ENCODE data around the gene NFASC. TPM values are rescaled to one million over a fixed set of nuclear protein-coding genes. Genes with fewer than 3 reads are reported as not detected.

The NFASC gene
- total RNA-seq, 2 experiments from 2014 or later, result not detected

DNA sequence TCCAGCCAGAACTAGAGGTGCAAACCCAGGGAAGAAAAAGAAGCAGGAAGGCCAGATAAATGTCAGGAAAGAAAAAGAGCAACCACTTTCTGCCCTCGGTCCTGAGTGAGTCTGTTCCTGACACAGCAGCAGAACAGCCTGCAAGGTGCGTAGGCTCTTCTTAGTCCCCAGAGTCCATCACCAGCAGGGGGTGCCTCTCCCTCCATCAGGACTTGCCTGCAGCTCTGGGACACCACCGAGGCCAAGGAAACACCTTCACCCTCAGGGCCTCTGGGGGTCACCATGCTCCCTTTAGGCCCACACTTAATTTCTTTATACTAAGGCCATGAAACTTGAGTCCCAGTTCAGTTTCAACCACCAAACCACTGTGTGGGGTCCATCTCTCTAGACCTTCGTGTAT, 43.7 kb upstream of the NFASC start:
- Histone ChIP-seq H3K4me1 (ENCODE audit: insufficient read depth, low read length, poor library complexity, severe bottlenecking) (no peaks in the 10 kb centered on the region), H3K4me2 (ENCODE audit: low read length) (no peak overlapping the region), H3K9me2 (ENCODE audit: insufficient read depth, low read length) (no peaks in the 10 kb centered on the region), H3K79me2 (ENCODE audit: insufficient read depth, low read depth, low read length) (no peaks in the 10 kb centered on the region), H3K36me3 (ENCODE audit: insufficient read depth, low read length) (no peaks in the 10 kb centered on the region), H2AFZ (ENCODE audit: low read length) (no peak overlapping the region), H3K4me3 (ENCODE audit: low read depth, low read length, poor library complexity, severe bottlenecking) (no peak overlapping the region), H4K20me1 (ENCODE audit: insufficient read depth, low read length) (no peaks in the 10 kb centered on the region), H3K9me3 (ENCODE audit: low read length) (no peaks in the 10 kb centered on the region), H3K27ac (ENCODE audit: low read depth, low read length, poor library complexity, severe bottlenecking) (no peak overlapping the region)
- peak; percentile 58 for DNase-seq (ENCODE audit: low spot score)
- BruUV-seq (replicated peaks), result no TSS peak
- intact Hi-C loops (cut with micrococcal nuclease; ENCODE audit: unreplicated experiment), result loop anchor here (2.0 to 5.0 kb wide), 2 partner anchors 114 to 150 kb away; no protein-coding TSS in a partner anchor
- ChIA-PET POLR2A (no interaction called here), CTCF (ENCODE audit: unreplicated experiment) (interaction anchor here (0.6 kb wide), 1 partner anchor 91 kb away, joined by 3 read pairs; no protein-coding TSS in a partner anchor)
- TF ChIP-seq, protein P1, sequence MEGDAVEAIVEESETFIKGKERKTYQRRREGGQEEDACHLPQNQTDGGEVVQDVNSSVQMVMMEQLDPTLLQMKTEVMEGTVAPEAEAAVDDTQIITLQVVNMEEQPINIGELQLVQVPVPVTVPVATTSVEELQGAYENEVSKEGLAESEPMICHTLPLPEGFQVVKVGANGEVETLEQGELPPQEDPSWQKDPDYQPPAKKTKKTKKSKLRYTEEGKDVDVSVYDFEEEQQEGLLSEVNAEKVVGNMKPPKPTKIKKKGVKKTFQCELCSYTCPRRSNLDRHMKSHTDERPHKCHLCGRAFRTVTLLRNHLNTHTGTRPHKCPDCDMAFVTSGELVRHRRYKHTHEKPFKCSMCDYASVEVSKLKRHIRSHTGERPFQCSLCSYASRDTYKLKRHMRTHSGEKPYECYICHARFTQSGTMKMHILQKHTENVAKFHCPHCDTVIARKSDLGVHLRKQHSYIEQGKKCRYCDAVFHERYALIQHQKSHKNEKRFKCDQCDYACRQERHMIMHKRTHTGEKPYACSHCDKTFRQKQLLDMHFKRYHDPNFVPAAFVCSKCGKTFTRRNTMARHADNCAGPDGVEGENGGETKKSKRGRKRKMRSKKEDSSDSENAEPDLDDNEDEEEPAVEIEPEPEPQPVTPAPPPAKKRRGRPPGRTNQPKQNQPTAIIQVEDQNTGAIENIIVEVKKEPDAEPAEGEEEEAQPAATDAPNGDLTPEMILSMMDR (conservative IDR thresholded peaks at IDR 0.05; ENCODE audit: low read length), result peak; percentile 77
- no peak for TF ChIP-seq EZH2phosphoT487 (IDR thresholded peaks at IDR 0.05; ENCODE audit: borderline replicate concordance, low read depth, low read length)

DNA sequence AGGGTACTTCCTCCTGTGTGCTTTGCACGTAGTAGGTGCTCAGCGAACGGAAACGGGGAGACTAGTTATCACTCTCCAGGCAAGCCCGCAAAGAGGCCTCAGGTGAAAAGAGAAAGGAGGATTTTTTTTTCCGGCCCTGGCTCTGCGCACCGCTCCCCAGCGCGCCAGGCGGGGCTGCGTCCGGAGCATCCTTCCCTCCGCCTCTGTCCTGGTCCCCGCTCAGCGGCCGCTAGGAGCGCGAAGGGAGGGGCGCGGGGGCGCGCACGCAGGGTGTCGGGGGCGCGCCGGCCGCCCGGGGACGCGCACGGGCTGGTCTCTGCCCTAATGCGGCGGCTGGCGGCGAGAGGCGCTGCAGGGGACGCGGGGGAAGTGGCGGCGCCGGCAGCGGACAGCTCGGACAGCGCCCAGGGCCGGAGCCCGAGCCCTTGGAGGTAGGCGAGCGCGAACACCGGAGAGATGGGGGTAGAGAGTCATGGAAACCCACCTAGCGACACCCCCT, 42.3 kb upstream of the NFASC start:
- H2AFZ ChIP-seq (ENCODE audit: low read length), result no peak overlapping the region
- H3K4me3 ChIP-seq (ENCODE audit: low read depth, low read length, poor library complexity, severe bottlenecking), result no peak overlapping the region
- no peaks in the 10 kb centered on the region for H3K79me2 ChIP-seq (ENCODE audit: insufficient read depth, low read depth, low read length)
- no TSS peak for BruUV-seq (replicated peaks)
- no peak overlapping the region for H3K27ac ChIP-seq (ENCODE audit: low read depth, low read length, poor library complexity, severe bottlenecking)
- intact Hi-C loops (cut with micrococcal nuclease; ENCODE audit: unreplicated experiment), result loop anchor here (5.0 kb wide), 1 partner anchor 149 kb away; no protein-coding TSS in a partner anchor
- DNase-seq (ENCODE audit: low spot score), result no peak
- H3K9me2 ChIP-seq (ENCODE audit: insufficient read depth, low read length), result no peaks in the 10 kb centered on the region
- H3K36me3 ChIP-seq (ENCODE audit: insufficient read depth, low read length), result no peaks in the 10 kb centered on the region
- H3K4me1 ChIP-seq (ENCODE audit: insufficient read depth, low read length, poor library complexity, severe bottlenecking), result no peaks in the 10 kb centered on the region
- ChIA-PET POLR2A (interaction anchor here (0.6 kb wide), 1 partner anchor 54 kb away, joined by 3 read pairs; no protein-coding TSS in a partner anchor), CTCF (ENCODE audit: unreplicated experiment) (no interaction called here)
- no peaks in the 10 kb centered on the region for H4K20me1 ChIP-seq (ENCODE audit: insufficient read depth, low read length)
- H3K9me3 ChIP-seq (ENCODE audit: low read length), result no peaks in the 10 kb centered on the region
- TF ChIP-seq EZH2phosphoT487 (IDR thresholded peaks at IDR 0.05; ENCODE audit: borderline replicate concordance, low read depth, low read length), result no peak
- TF ChIP-seq, protein P1 (conservative IDR thresholded peaks at IDR 0.05; ENCODE audit: low read length), result no peak
- no peak overlapping the region for H3K4me2 ChIP-seq (ENCODE audit: low read length)

DNA sequence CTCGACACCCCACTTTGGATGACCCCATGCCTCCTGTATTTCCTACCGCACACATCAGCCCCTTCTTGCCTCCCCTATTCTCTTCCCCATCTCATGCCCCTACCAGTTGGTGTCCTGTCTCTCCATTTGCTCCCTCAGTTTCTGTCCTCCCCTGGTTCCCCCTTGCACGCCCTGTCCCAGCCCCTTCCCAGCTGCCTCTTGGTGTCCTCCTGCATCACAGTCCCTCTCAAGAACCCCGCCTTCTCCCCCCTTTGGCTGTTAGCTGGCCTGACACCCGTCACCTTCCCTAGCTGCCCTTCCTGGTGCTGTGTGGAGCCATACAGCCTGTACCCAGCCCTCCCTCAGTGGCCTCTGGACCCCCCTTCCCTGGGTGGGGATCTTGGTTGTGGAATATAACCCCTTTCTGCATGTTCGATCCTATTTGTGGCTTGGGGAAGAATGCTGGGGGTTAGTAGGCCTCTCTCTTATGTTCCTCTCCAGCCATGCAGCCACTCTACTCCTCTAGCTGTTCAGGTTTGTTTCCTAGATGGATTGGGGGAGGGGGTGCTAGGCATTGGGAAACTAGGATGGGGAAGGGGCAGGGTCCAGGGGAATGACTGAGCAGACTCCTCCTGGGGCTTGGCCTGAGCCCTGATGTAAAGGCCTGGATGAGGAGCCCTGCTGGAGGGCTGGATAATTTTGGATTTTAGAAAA, 41.4 kb upstream of the NFASC start:
- H4K20me1 ChIP-seq (ENCODE audit: insufficient read depth, low read length), result no peaks in the 10 kb centered on the region
- no peak for DNase-seq (ENCODE audit: low spot score)
- no peaks in the 10 kb centered on the region for H3K9me2 ChIP-seq (ENCODE audit: insufficient read depth, low read length)
- no peak overlapping the region for H3K27ac ChIP-seq (ENCODE audit: low read depth, low read length, poor library complexity, severe bottlenecking)
- ChIA-PET CTCF (ENCODE audit: unreplicated experiment) (no interaction called here), POLR2A (no interaction called here)
- H3K4me3 ChIP-seq (ENCODE audit: low read depth, low read length, poor library complexity, severe bottlenecking), result no peak overlapping the region
- TF ChIP-seq, protein P1 (conservative IDR thresholded peaks at IDR 0.05; ENCODE audit: low read length), result no peak
- no peak for TF ChIP-seq EZH2phosphoT487 (IDR thresholded peaks at IDR 0.05; ENCODE audit: borderline replicate concordance, low read depth, low read length)
- H3K4me1 ChIP-seq (ENCODE audit: insufficient read depth, low read length, poor library complexity, severe bottlenecking), result no peaks in the 10 kb centered on the region
- H2AFZ ChIP-seq (ENCODE audit: low read length), result no peak overlapping the region
- intact Hi-C loops (cut with micrococcal nuclease; ENCODE audit: unreplicated experiment), result loop anchor here (5.0 kb wide), 1 partner anchor 148 kb away; no protein-coding TSS in a partner anchor
- no peak overlapping the region for H3K4me2 ChIP-seq (ENCODE audit: low read length)
- no TSS peak for BruUV-seq (replicated peaks)
- H3K79me2 ChIP-seq (ENCODE audit: insufficient read depth, low read depth, low read length), result no peaks in the 10 kb centered on the region
- no peaks in the 10 kb centered on the region for H3K9me3 ChIP-seq (ENCODE audit: low read length)
- H3K36me3 ChIP-seq (ENCODE audit: insufficient read depth, low read length), result no peaks in the 10 kb centered on the region
